Measurements from ENCODE around the gene ASIC4.

The ASIC4 gene

DNA sequence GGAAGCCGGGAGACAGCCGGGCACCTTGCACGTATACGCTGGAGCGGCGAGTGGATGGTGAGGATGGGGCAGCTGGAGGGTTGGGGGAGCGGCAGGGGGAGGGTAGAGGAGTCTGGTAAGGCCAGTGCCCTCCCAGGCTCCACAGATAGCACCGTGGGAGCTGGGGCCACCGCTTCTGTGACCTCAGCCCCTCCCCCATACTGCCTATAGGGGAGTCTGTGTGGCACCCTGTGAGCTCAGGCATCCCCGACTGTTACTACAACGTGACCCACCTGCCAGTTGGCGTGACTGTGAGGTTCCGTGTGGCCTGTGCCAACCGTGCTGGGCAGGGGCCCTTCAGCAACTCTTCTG lies 25.5 kb upstream of the ASIC4 start:
- H3K4me3 ChIP-seq (ENCODE audit: low read depth, low read length): no peak overlapping the region
- TF ChIP-seq, protein P1, sequence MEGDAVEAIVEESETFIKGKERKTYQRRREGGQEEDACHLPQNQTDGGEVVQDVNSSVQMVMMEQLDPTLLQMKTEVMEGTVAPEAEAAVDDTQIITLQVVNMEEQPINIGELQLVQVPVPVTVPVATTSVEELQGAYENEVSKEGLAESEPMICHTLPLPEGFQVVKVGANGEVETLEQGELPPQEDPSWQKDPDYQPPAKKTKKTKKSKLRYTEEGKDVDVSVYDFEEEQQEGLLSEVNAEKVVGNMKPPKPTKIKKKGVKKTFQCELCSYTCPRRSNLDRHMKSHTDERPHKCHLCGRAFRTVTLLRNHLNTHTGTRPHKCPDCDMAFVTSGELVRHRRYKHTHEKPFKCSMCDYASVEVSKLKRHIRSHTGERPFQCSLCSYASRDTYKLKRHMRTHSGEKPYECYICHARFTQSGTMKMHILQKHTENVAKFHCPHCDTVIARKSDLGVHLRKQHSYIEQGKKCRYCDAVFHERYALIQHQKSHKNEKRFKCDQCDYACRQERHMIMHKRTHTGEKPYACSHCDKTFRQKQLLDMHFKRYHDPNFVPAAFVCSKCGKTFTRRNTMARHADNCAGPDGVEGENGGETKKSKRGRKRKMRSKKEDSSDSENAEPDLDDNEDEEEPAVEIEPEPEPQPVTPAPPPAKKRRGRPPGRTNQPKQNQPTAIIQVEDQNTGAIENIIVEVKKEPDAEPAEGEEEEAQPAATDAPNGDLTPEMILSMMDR (IDR thresholded peaks at IDR 0.05; ENCODE audit: control insufficient read depth, extremely low read depth, insufficient read depth): no peak
- no peak for DNase-seq (ENCODE audit: low read depth)

DNA sequence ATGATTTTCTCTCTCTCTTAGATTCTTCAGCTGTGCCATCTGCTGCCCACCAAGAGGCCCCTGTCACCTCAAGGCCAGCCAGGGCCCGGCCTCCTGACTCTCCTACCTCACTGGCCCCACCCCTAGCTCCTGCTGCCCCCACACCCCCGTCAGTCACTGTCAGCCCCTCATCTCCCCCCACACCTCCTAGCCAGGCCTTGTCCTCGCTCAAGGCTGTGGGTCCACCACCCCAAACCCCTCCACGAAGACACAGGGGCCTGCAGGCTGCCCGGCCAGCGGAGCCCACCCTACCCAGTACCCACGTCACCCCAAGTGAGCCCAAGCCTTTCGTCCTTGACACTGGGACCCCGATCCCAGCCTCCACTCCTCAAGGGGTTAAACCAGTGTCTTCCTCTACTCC lies 25.0 kb upstream of the ASIC4 start:
- DNase-seq (ENCODE audit: low read depth): no peak
- no peak overlapping the region for H3K4me3 ChIP-seq (ENCODE audit: low read depth, low read length)
- TF ChIP-seq, protein P1 (IDR thresholded peaks at IDR 0.05; ENCODE audit: control insufficient read depth, extremely low read depth, insufficient read depth): no peak

DNA sequence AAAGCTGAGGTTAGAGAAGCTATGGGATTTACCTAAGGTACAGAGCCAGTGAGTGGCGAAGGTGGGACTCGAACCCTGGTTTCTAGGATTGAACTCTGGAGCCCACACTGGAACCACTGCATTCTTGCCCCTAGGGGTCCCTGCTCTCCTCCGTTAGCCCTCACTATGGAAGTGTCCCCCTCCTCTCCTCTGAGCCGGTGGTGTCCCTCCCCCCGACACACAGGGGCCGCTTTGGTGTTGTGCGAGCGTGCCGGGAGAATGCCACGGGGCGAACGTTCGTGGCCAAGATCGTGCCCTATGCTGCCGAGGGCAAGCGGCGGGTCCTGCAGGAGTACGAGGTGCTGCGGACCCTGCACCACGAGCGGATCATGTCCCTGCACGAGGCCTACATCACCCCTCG lies 24.1 kb upstream of the ASIC4 start:
- DNase-seq (ENCODE audit: low read depth): no peak
- TF ChIP-seq, protein P1 (IDR thresholded peaks at IDR 0.05; ENCODE audit: control insufficient read depth, extremely low read depth, insufficient read depth): no peak
- no peak overlapping the region for H3K4me3 ChIP-seq (ENCODE audit: low read depth, low read length)

DNA sequence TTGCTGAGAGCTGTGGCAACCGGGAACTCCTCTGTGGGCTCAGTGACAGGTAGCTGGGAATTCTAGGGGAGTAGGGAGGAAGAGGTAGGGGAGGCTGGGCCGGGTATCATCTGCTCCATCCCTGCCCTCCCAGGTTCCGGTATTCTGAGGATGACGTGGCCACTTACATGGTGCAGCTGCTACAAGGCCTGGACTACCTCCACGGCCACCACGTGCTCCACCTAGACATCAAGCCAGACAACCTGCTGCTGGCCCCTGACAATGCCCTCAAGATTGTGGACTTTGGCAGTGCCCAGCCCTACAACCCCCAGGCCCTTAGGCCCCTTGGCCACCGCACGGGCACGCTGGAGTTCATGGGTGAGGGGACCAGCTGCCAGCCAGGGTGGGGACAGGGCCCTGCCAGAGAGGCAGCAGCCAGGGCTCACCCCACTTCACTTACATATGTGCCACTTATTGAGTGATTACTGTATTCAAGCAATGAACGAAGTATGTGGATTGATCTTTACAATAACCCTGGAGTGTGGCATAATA lies 23.6 kb upstream of the ASIC4 start:
- TF ChIP-seq, protein P1 (IDR thresholded peaks at IDR 0.05; ENCODE audit: control insufficient read depth, extremely low read depth, insufficient read depth): no peak
- DNase-seq (ENCODE audit: low read depth): no peak
- no peak overlapping the region for H3K4me3 ChIP-seq (ENCODE audit: low read depth, low read length)

DNA sequence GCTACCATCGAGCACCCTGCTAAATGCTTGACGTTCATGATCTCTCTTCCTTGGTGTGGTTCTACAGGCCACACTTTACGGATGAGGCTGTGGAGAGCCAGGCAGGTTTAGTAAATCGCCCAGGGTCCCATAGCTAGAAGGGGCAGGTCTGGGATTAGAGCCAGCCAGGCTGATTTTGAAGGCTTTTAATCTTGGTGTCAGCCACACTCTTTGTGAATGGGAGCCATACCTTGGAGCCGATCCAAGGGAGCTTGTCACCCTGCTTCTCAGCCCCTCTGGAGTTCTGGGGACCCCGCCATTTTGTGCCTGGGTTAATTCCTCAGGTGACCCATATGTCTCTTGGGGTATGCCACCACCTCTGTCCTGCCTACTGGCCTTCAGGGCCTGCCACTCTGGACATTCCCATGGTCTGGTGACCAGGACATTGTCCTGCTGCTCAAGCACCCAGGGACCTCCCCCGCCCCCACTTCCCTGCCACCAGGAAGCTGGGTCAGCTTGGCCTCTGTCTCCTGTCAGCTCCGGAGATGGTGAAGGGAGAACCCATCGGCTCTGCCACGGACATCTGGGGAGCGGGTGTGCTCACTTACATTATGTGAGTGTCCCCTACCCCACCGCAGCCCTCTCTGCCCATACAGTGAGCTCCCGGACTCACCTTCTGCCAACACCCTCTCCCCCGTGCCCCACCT lies 22.9 kb upstream of the ASIC4 start:
- DNase-seq (ENCODE audit: low read depth): no peak
- TF ChIP-seq, protein P1 (IDR thresholded peaks at IDR 0.05; ENCODE audit: control insufficient read depth, extremely low read depth, insufficient read depth): no peak
- no peak overlapping the region for H3K4me3 ChIP-seq (ENCODE audit: low read depth, low read length)

DNA sequence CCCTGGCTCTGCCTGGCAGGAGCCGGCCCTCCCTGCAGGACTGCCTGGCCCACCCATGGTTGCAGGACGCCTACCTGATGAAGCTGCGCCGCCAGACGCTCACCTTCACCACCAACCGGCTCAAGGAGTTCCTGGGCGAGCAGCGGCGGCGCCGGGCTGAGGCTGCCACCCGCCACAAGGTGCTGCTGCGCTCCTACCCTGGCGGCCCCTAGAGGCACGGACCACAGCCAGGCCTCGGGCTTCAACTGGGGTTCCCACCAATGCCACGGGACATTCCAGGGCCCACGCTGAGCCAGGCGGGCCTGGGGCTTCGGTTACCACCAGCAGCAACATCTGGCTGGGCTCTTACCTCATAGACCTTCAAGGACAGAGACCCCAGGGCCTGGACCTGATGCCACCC lies 21.7 kb upstream of the ASIC4 start:
- no peak for DNase-seq (ENCODE audit: low read depth)
- TF ChIP-seq, protein P1 (IDR thresholded peaks at IDR 0.05; ENCODE audit: control insufficient read depth, extremely low read depth, insufficient read depth): no peak
- H3K4me3 ChIP-seq (ENCODE audit: low read depth, low read length): no peak overlapping the region

DNA sequence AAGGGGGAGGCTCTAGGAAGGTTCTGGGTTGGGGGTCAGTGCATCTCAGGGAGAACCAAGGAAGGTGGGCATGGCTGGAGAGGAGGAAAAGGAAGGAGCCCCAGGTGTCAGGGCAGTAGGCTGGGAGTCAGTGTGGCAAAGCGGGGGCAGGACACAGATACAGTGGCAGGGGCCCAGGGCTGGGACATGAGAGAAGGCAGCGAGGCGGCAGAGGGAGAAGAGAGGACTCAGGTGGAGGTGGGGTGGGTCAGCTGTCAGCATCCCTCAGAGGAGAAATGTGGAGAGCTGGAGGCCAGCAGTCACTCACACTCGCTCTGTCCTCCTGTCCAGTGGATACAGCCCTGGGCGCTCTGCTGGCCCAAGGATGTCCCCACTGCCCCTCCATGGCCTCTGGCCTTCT lies 21.2 kb upstream of the ASIC4 start:
- TF ChIP-seq, protein P1 (IDR thresholded peaks at IDR 0.05; ENCODE audit: control insufficient read depth, extremely low read depth, insufficient read depth): no peak
- H3K4me3 ChIP-seq (ENCODE audit: low read depth, low read length): no peak overlapping the region
- DNase-seq (ENCODE audit: low read depth): no peak

Data from LNCaP clone FGC (cell line).